ENCODE measurements around the gene GARS1.

GARS1 gene

GRCh38 chr7:30656006-30656957 is 61.6 kb downstream of the GARS1 start:
- DNase-seq = no peak

- no peak for DNase-seq
Observed at GRCh38 chr7:30657131-30657530, 62.5 kb downstream of the GARS1 start.

GRCh38 chr7:30658479-30659074 is 63.9 kb downstream of the GARS1 start:
- no peak for DNase-seq

- no peak for DNase-seq
Observed at GRCh38 chr7:30659312-30659711, 64.6 kb downstream of the GARS1 start.

GRCh38 chr7:30660331-30661255 is 65.9 kb downstream of the GARS1 start:
- no peak for DNase-seq

DNA sequence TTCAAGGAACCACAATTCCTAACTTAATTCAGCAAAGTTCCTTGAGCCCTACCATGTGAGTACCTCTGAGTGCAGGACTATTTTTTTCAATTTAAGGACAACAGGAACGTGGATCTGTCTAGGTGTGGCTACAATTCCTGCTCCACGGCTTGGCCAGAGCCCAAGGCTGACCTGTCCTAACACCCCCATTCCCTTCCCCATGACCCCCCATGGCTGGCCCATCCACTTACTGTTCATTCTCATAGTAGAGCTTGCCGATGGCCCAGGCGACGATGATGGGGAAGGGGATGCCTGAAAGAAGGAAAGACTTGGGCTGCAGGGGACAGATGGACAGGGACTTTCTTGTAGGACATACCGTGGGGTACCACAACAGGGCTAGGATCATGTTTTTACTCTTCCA is 67.2 kb downstream of the GARS1 start:
- no peak for DNase-seq

DNA sequence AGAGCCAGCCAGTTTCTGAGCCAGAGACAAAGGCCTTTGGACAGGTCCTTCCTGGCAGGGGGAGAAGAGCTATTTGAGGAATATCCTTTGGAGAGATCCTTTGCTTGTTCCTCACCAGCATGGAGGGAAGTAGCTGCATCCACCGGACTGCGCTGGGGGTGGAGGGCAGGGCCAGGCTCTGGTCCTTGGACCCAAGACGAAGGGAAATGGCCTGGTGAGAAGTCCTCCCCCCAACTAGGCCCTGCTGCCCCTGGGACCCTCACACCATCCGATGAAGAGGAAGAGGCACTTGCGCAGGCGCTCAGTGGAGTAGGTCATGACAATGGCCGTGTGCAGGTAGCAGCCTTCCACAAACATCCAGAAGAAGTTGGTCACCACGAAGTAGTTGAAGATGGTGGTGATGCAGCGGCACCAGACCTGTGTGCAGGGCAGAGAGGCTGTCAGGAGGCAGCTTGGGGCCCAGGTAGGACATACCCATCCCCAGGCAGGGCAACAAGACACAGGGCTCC is 67.8 kb downstream of the GARS1 start:
- no peak for DNase-seq

GRCh38 chr7:30663414-30663813 is 68.7 kb downstream of the GARS1 start:
- DNase-seq = no peak

DNA sequence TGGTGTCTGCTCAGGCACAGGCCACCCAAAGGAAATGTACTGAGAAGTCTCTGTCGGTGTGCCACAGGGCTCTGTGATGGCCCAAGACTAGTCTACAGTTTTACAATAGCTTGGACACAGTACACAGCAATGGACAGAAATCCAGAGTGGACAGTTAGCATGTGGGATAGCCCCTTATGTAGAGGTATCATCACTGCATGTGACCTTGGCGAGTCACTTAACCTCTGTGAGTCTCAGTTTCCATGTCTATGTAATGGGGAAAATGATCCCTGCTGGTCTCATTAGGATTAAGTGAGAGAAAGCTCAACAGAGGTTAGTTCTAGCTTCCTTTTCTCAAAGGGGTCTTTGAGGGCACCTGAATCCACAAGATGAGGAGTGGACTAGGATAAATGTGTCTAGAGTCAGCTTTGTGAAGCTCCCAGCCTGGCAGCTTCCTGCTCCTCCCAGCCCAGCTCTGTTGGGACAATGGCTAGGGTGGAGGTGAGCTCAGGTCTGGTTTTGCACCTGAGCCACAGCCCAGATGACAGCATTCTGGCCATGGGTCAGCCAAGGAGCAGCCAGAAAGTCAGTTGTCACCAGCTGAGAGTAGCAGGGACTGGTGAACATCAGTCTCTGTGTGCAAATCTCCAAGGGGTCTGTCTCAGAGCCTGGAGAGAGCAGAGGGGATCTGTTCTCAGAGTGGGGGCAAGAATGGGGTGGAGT is 69.7 kb downstream of the GARS1 start:
- no peak for DNase-seq

DNA sequence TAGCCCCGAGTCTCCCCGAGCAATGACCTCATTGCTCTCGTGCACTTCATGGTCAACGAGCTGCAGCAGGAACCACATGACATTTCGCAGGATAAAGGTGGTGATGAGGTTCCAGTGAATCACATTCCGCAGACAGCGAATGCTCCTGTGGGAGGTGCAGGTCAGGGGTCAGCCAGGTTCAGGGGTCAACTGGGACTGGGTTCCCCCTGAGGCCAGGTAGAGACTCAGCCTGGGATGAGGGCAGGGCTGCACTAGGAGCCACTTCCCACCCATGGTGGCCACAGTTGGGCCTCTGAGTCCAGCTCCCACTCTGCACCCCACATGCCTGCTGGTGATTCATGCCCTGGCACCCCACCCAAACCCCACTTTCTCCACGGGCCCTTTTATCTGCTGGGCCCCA is 70.4 kb downstream of the GARS1 start:
- no peak for DNase-seq

DNA sequence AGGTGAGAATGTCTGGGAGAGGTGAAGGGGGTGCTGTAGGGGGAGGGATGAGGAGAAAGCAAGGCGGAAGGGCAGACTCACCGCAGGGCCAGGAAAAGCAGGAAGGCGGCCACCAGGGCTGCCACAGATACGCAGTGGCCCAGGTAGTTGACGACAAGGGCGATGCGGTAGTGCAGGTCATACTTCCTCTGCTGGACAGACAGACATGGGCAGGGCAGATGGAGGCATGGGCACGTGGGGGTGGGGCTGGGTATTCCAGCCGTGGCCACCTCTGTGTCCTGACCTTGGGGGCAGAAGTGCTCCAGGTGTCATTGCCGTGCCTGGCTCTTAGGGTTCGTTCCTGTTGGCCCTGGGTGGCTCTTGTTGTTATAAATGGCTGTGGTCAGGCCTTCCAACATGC is 70.8 kb downstream of the GARS1 start:
- no peak for DNase-seq

GRCh38 chr7:30667172-30667571 is 72.5 kb downstream of the GARS1 start:
- DNase-seq = no peak

GRCh38 chr7:30668102-30668501 is 73.4 kb downstream of the GARS1 start:
- DNase-seq = no peak

DNA sequence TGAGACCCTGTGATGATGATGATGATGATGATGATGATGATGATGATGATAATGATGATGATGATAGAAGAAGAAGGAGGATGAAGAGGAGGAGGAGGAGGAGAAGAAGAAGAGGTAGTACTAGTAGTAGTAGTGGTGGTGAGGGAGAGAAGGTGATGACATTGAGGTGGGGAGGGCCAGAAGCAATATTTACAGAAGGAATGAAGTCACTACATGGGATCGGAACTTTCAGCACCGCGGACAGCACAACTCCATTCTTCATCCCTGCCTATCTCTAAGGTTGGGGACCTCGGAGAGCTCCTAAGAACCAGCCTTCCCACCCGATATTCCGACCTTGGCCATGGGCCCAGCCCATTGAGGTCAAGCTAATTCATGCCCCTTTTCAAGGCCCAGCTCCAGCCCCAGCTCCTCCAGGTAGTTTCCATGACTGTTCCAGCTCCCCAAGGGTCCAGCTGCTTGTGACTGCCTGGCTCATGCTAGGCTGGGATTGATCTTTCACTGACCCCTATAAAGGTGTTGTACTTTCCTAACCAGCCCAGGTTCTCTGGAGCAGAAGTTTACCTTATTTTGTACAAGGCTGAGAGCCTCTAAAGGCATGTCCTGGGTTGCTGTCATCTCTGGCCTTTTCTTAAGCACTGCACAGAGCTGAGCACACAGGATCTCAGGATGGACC is 77.3 kb downstream of the GARS1 start:
- DNase-seq = no peak

- DNase-seq = no peak
Observed at GRCh38 chr7:30674420-30674819, 79.7 kb downstream of the GARS1 start.

- DNase-seq = no peak
Observed at GRCh38 chr7:30674876-30675275, 80.2 kb downstream of the GARS1 start.

- DNase-seq = no peak
Observed at GRCh38 chr7:30678805-30679204, 84.1 kb downstream of the GARS1 start.

- no peak for DNase-seq
Observed at GRCh38 chr7:30679664-30680063, 85.0 kb downstream of the GARS1 start.

GRCh38 chr7:30681331-30681797 is 86.7 kb downstream of the GARS1 start:
- no peak for DNase-seq

DNA sequence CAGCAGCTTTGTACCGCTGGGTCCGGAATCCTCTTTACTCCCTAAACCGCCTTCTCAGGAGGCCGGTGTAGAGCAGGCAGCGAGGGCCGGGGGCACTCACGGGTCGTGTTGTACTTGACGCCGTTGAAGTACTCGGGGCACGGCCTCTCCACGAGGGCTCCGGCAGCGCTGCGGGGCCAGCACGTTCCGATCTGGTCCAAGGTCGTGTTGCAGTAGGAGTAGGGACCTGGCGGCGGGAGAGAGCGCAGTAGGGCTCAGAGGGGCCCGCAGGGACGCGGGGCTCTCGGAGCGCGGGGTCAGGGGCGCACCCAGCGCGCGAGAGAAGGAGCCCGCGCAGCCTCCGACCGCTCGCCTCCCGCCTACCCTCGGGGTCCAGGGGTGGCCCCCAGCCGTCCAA is 87.1 kb downstream of the GARS1 start:
- DNase-seq = peak in 1 of 4 experiments; percentile 5

GRCh38 chr7:30682212-30683083 is 87.8 kb downstream of the GARS1 start, which contains the start of gene CRHR2:
TSS of gene CRHR2 (minus strand) at chr7:30682456. CDS start at chr7:30682280, 176 bp downstream.
- peak in 1 of 4 experiments; percentile 3 for DNase-seq
